Heart right ventricle (tissue), 16 donors: ENCODE data around the gene FICD. TPM values are rescaled to one million over a fixed set of nuclear protein-coding genes. Genes with fewer than 3 reads are reported as not detected.

Experiments
- ATAC-seq, 8 donors: fragments of 200-7000 bp; cut with Tn5 transposase; one replicate each; pipeline ENCODE4 v1.9.1; 2020; ENCODE audit warnings: mild to moderate bottlenecking in 8 of 8, moderate library complexity in 8 of 8, moderate number of reproducible peaks in 1 of 8
- DNase-seq, 2 donors: peaks; one replicate each; pipeline ENCODE4 v3.0.0-alpha.2; 2020
- H3K27ac ChIP-seq, 10 donors: fragments of 200-600 bp; sonication (generic) in 2 of 10; one replicate each; pipeline versions ENCODE4 v1.5.0 to v1.8.0; 2020 to 2022; ENCODE audit warnings: mild to moderate bottlenecking in 3 of 10
- H3K27me3 ChIP-seq, 7 donors: fragments of 200-600 bp; one replicate each; pipeline ENCODE4 v1.8.0; 2021 to 2022; ENCODE audit warnings: mild to moderate bottlenecking in 2 of 7
- H3K36me3 ChIP-seq, 9 donors: fragments of 200-600 bp; sonication (generic) in 1 of 9; one replicate each; pipeline versions ENCODE4 v1.5.0 to v1.8.0; 2020 to 2022; ENCODE audit warnings: mild to moderate bottlenecking in 2 of 9
- H3K4me1 ChIP-seq, 9 donors: fragments of 200-600 bp; sonication (generic) in 1 of 9; one replicate each; pipeline versions ENCODE4 v1.5.0 to v1.8.0; 2020 to 2022; ENCODE audit warnings: mild to moderate bottlenecking in 4 of 9
- H3K4me3 ChIP-seq, 10 donors: fragments of 200-600 bp; sonication (generic) in 2 of 10; one replicate each; pipeline versions ENCODE4 v1.5.0 to v1.8.0; 2020 to 2022; ENCODE audit warnings: mild to moderate bottlenecking in 7 of 10, moderate library complexity in 2 of 10
- H3K9me3 ChIP-seq, 11 donors: fragments of 200-600 bp in 10 of 11; sonication (generic) in 2 of 11; one replicate each; pipeline versions ENCODE4 v1.5.0 to v1.8.0; 2013 to 2022; ENCODE audit warnings: mild to moderate bottlenecking in 2 of 11, control low read depth in 1 of 11, moderate library complexity in 1 of 11
- CTCF ChIP-seq, 9 donors: fragments of 200-600 bp; sonication (generic) in 2 of 9; IDR thresholded peaks; one replicate each; pipeline versions ENCODE4 v1.5.0 to v1.8.0; 2021 to 2022; ENCODE audit warnings: antibody characterized with exemption in 9 of 9, mild to moderate bottlenecking in 5 of 9, moderate library complexity in 1 of 9
- WGBS, 2 donors: extraction: QIAGEN DNeasy Blood & Tissue Kit; methylation state at CpG; one replicate each; pipeline ENCODE4 v1.1.7; 2013; ENCODE audit warnings: inconsistent platforms in 1 of 2; 5-methylcytosine and 5-hydroxymethylcytosine counted together
- intact Hi-C, 10 donors: fragments of 100-400 bp; cut with DNase I; formaldehyde crosslinking; loops; one replicate each; pipeline versions ENCODE4 v1.11.1 to v1.14.2; 2022
- polyA plus RNA-seq, 2 donors: library from polyadenylated mRNA; stranded (reverse); fragments of 200-250 nt; gene quantifications; one replicate each; pipeline ENCODE4 v1.2.3, GENCODE V29; 2013
- total RNA-seq, 10 donors: library from RNA; stranded (reverse); fragmentation: NEBNext Ultra II Directional in 3 of 10; extraction: Animal tissue kit (Norgen Biotek cat#: 25700) in 3 of 10; gene quantifications; one replicate each; pipeline versions ENCODE4 v1.2.1 to v1.2.4, GENCODE V29; 2021 to 2023
- donor health status: Arrhythmogenic right ventricular cardiomyopathy.
- donor health status: ischemic (EF 13 %, LVEDD 7.1; RV severe dilation, severe dysfunction).
- donor health status: healthy with polysubstance abuse.
- donor health status: DM: no; HTN: yes; CAD: no.
- donor health status: DM: no; HTN: no; CAD: no.
- donor health status: ischemic (EF 25% LVEDD 6.9; RV normal size, moderate dysfunction).
- donor health status: ischemic (EF 25% LVEDD 5.7; RV mildly dilated, moderate dysfunction).
- donor health status: healthy.
- donor health status: DM: yes; HTN: yes; CAD: no.
- donor health status: Ischemic cardiomyopathy.
- donor health status: ischemic (EF 35%, LVEDD 5.7; RV mildly dilated, moderate dysfunction).
- donor health status: nonischemic (EF 11% LVEDD 7.7; RV severe dilation, severe dysfunction).
- donor health status: DM: yes; HTN: yes; CAD: no.
- donor health status: PGD.
- donor health status: ischemic (EF 29% LVEDD 5.4; RV normal size, mild dysfunction).
- donor health status: nonischemic (EF 23%, LVEDD 6.1; RV moderate dilation, normal function).

The FICD gene
- total and polyA plus RNA-seq, 12 donors, result 2.1 to 4.4 (median 2.8) TPM

- peaks cover 0 to 4% (median 0%) of the 10 kb centered on the region in 11 donors for H3K9me3 ChIP-seq
- DNase-seq, result peak; percentile 39 to 59
- TF ChIP-seq CTCF (IDR thresholded peaks at IDR 0.05), result peak; percentile 85 to 94 (median 90)
- no peak overlapping the region for H3K27ac ChIP-seq
- H3K4me3 ChIP-seq, result no peak overlapping the region
- H3K36me3 ChIP-seq, result peaks cover 0 to 2% (median 0%) of the 10 kb centered on the region in 9 donors
- intact Hi-C loops, result loop anchor here in 6 of 10 donors (2.0 to 10.0 kb wide), 5 partner anchors 415 to 595 kb away; no protein-coding TSS in a partner anchor
- H3K27me3 ChIP-seq, result peaks cover 0 to 8% (median 0%) of the 10 kb centered on the region in 7 donors
- H3K4me1 ChIP-seq, result peaks cover 0 to 29% (median 16%) of the 10 kb centered on the region in 9 donors
- no peak for ATAC-seq
- WGBS, 2 donors, result 32 to 35% methylated on average over 15 of the region's 15 CpGs
Measured at GRCh38 chr12:108511633-108512540, 3.2 kb upstream of the FICD start.

GRCh38 chr12:108514468-108514972, 557 bp upstream of the FICD start:
- 28 to 29% methylated on average over 19 of the region's 19 CpGs for WGBS, 2 donors
- ATAC-seq (peak in 6 of 8 donors; percentile 1 to 11 (median 4)), DNase-seq (no peak)
- Histone ChIP-seq H3K4me1 (peaks cover 0 to 29% (median 16%) of the 10 kb centered on the region in 9 donors), H3K4me3 (peak overlapping the region in 9 of 10 donors; percentile 65 to 96 (median 79)), H3K9me3 (peaks cover 0 to 3% (median 0%) of the 10 kb centered on the region in 11 donors), H3K27ac (peak overlapping the region in 1 of 10 donors; percentile 80), H3K36me3 (peaks cover 0 to 28% (median 16%) of the 10 kb centered on the region in 9 donors), H3K27me3 (peaks cover 0 to 8% (median 0%) of the 10 kb centered on the region in 7 donors)
- intact Hi-C loops, result loop anchor here in 5 of 10 donors (5.0 to 10.0 kb wide), 4 partner anchors 417 to 597 kb away; no protein-coding TSS in a partner anchor
- no peak for TF ChIP-seq CTCF (IDR thresholded peaks at IDR 0.05)

- Histone ChIP-seq H3K27ac (peak overlapping the region in 5 of 10 donors; percentile 36 to 73 (median 71)), H3K27me3 (no peaks in the 10 kb centered on the region), H3K4me1 (peaks cover 0 to 29% (median 16%) of the 10 kb centered on the region in 9 donors), H3K4me3 (peak overlapping the region; percentile 65 to 96 (median 79)), H3K9me3 (no peaks in the 10 kb centered on the region), H3K36me3 (peaks cover 0 to 42% (median 23%) of the 10 kb centered on the region in 9 donors)
- 55 to 63% methylated on average over 5 of the region's 5 CpGs for WGBS, 2 donors
- no peak for TF ChIP-seq CTCF (IDR thresholded peaks at IDR 0.05)
- ATAC-seq (peak in 1 of 8 donors; percentile 1), DNase-seq (no peak)
- intact Hi-C loops, result loop anchor here in 1 of 10 donors (10.0 kb wide), 1 partner anchor 521 kb away; no protein-coding TSS in a partner anchor
Measured at GRCh38 chr12:108515916-108516315, 839 bp downstream of the FICD start.
